Measurements from ENCODE around the gene TMEM229A. TPM values are rescaled to one million over a fixed set of nuclear protein-coding genes. Genes with fewer than 3 reads are reported as not detected.

Gene TMEM229A
- total and polyA plus RNA-seq, 2 donors from 2014 or later = not detected

- peak in 1 of 5 donors; percentile 2 for DNase-seq
- Histone ChIP-seq H3K9me3 (ENCODE audit: control insufficient read depth in 2 of 3, insufficient read depth in 1 of 3, low read length in 3 of 3) (no peaks in the 10 kb centered on the region), H3K36me3 (ENCODE audit: control insufficient read depth in 2 of 3, insufficient read depth in 3 of 3, low read length in 3 of 3) (no peaks in the 10 kb centered on the region), H3K4me3 (ENCODE audit: low read length in 3 of 3) (peak overlapping the region in 1 of 3 donors; percentile 55), H3K27ac (ENCODE audit: low read depth in 2 of 2, low read length in 2 of 2) (no peak overlapping the region), H3K4me1 (ENCODE audit: control insufficient read depth in 2 of 3, insufficient read depth in 2 of 3, low read depth in 1 of 3, low read length in 3 of 3) (peaks cover 0 to 7% (median 5%) of the 10 kb centered on the region in 3 donors), H3K27me3 (ENCODE audit: control insufficient read depth, insufficient read depth, low read length) (peaks cover 14% of the 10 kb centered on the region), H3K9ac (ENCODE audit: low read length in 3 of 3) (no peak overlapping the region)
- intact Hi-C loops (cut with DNase I) = no loop called here
- no peak for TF ChIP-seq CTCF (IDR thresholded peaks at IDR 0.05; ENCODE audit: borderline replicate concordance, extremely low read depth, insufficient read depth)
- FAIRE-seq = no peak
Measured at GRCh38 chr7:124031406-124031805, 1.5 kb downstream of the TMEM229A start.

GRCh38 chr7:124030964-124031363, 1.9 kb downstream of the TMEM229A start:
- Histone ChIP-seq H3K27ac (ENCODE audit: low read depth in 2 of 2, low read length in 2 of 2) (no peak overlapping the region), H3K9me3 (ENCODE audit: control insufficient read depth in 2 of 3, insufficient read depth in 1 of 3, low read length in 3 of 3) (no peaks in the 10 kb centered on the region), H3K4me3 (ENCODE audit: low read length in 3 of 3) (no peak overlapping the region), H3K27me3 (ENCODE audit: control insufficient read depth, insufficient read depth, low read length) (peaks cover 14% of the 10 kb centered on the region), H3K36me3 (ENCODE audit: control insufficient read depth in 2 of 3, insufficient read depth in 3 of 3, low read length in 3 of 3) (no peaks in the 10 kb centered on the region), H3K4me1 (ENCODE audit: control insufficient read depth in 2 of 3, insufficient read depth in 2 of 3, low read depth in 1 of 3, low read length in 3 of 3) (peaks cover 0 to 7% (median 5%) of the 10 kb centered on the region in 3 donors), H3K9ac (ENCODE audit: low read length in 3 of 3) (no peak overlapping the region)
- DNase-seq = no peak
- intact Hi-C loops (cut with DNase I) = no loop called here
- TF ChIP-seq CTCF (IDR thresholded peaks at IDR 0.05; ENCODE audit: borderline replicate concordance, extremely low read depth, insufficient read depth) = no peak
- FAIRE-seq = no peak

GRCh38 chr7:124029396-124030188, 3.3 kb downstream of the TMEM229A start:
- no peaks in the 10 kb centered on the region for H3K9me3 ChIP-seq (ENCODE audit: control insufficient read depth in 2 of 3, insufficient read depth in 1 of 3, low read length in 3 of 3)
- peaks cover 13% of the 10 kb centered on the region for H3K27me3 ChIP-seq (ENCODE audit: control insufficient read depth, insufficient read depth, low read length)
- no peak overlapping the region for H3K9ac ChIP-seq (ENCODE audit: low read length in 3 of 3)
- H3K36me3 ChIP-seq (ENCODE audit: control insufficient read depth in 2 of 3, insufficient read depth in 3 of 3, low read length in 3 of 3) = no peaks in the 10 kb centered on the region
- no peak overlapping the region for H3K27ac ChIP-seq (ENCODE audit: low read depth in 2 of 2, low read length in 2 of 2)
- DNase-seq (no peak), FAIRE-seq (no peak)
- TF ChIP-seq CTCF (IDR thresholded peaks at IDR 0.05; ENCODE audit: borderline replicate concordance, extremely low read depth, insufficient read depth) = no peak
- intact Hi-C loops (cut with DNase I) = no loop called here
- no peak overlapping the region for H3K4me3 ChIP-seq (ENCODE audit: low read length in 3 of 3)
- peaks cover 0 to 7% (median 5%) of the 10 kb centered on the region in 3 donors for H3K4me1 ChIP-seq (ENCODE audit: control insufficient read depth in 2 of 3, insufficient read depth in 2 of 3, low read depth in 1 of 3, low read length in 3 of 3)
